Body of pancreas (tissue), 4 donors: ENCODE data around the gene DNASE1.

Experiments used
- POLR2A ChIP-seq, 3 donors: fragments of 450-650 bp; IDR thresholded peaks; one replicate each; pipeline ENCODE4 v1.6.1; 2016; ENCODE audit warnings: antibody characterized with exemption in 3 of 3, mild to moderate bottlenecking in 2 of 3
- TF ChIP-seq, protein P1 (sequence below), 7 experiments: fragments of 450-650 bp in 4 of 7; fragments of 200-600 bp in 3 of 7; sonication (generic) in 3 of 7; IDR thresholded peaks; one replicate each; pipeline ENCODE4 v1.5.1; 2016 to 2019; ENCODE audit warnings: antibody characterized with exemption in 7 of 7

DNA sequence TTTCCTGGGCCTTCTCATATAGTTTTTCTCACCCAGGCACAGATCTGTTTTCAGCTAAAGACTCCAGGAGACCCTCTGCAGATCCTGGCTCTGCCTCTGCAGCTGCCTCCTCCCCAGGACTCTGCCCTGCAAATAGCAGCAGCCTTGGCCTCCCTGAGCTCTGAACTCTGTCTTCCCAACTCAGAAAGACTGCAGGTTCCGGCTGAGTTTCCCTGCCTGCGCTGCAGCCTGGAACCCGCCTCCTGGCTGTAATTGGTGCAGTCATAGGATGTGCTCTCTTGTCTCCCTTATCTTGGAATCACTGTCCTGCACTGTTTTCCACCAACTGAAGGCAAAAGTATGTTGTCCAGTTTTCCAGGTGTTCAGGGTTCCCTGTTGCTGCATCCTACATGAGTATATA, 14.3 kb upstream of the DNASE1 start:
- TF ChIP-seq, protein P1, sequence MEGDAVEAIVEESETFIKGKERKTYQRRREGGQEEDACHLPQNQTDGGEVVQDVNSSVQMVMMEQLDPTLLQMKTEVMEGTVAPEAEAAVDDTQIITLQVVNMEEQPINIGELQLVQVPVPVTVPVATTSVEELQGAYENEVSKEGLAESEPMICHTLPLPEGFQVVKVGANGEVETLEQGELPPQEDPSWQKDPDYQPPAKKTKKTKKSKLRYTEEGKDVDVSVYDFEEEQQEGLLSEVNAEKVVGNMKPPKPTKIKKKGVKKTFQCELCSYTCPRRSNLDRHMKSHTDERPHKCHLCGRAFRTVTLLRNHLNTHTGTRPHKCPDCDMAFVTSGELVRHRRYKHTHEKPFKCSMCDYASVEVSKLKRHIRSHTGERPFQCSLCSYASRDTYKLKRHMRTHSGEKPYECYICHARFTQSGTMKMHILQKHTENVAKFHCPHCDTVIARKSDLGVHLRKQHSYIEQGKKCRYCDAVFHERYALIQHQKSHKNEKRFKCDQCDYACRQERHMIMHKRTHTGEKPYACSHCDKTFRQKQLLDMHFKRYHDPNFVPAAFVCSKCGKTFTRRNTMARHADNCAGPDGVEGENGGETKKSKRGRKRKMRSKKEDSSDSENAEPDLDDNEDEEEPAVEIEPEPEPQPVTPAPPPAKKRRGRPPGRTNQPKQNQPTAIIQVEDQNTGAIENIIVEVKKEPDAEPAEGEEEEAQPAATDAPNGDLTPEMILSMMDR (IDR thresholded peaks at IDR 0.05): no peak
- TF ChIP-seq POLR2A (IDR thresholded peaks at IDR 0.05): no peak
